ENCODE data around the gene FAM181A.
A peak's percentile ranks its signal among the peaks of the same experiment; 100 is the strongest.

The FAM181A gene

GRCh38 chr14:93930296-93930988 is 3.3 kb downstream of the FAM181A start:
- no peak for DNase-seq

- DNase-seq, result no peak
Measured at GRCh38 chr14:93930989-93931307, 3.8 kb downstream of the FAM181A start.

- no peak for DNase-seq
Measured at GRCh38 chr14:93932642-93933041, 5.5 kb downstream of the FAM181A start.

DNA sequence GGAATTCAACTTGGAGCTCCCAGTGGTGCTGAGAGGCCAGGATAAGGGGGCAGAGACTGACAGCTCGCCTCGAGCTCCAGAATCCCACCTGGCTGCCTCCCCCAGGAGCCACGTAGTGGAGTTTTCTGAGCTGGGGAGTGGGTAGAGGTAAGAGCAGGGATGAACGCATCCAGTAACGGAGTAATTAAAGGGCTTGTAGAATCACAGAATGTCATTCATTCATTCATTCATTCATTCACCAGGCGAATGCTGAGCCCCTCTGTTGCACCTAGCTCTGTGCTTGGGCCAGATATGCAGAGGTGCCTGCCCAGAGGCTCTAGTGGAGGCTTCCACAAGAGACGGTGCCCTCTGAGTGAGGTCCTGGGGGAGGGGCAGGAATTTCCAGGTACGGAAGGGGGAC is 8.1 kb downstream of the FAM181A start:
- no peak for DNase-seq

DNA sequence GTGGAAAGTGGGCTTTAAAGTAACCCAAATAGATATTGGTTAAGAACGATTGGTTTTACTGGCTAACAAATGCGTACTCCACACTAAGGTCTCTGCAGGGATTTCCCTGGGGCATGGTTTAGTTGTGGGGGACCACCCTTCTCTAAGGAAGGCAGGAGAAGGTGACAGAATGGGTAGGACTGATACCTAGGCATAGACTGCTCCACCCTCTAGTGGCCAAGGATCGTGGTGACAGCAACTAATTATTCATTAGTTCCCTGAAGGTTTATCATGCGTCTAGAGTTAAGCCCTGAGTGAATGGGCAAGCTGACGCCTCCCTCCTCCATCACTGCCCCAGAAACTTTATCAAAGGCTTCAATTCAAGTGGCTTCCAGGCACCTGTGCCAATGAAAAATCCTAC is 9.1 kb downstream of the FAM181A start:
- DNase-seq, result no peak

GRCh38 chr14:93936926-93937325 is 9.8 kb downstream of the FAM181A start:
- DNase-seq, result no peak

DNA sequence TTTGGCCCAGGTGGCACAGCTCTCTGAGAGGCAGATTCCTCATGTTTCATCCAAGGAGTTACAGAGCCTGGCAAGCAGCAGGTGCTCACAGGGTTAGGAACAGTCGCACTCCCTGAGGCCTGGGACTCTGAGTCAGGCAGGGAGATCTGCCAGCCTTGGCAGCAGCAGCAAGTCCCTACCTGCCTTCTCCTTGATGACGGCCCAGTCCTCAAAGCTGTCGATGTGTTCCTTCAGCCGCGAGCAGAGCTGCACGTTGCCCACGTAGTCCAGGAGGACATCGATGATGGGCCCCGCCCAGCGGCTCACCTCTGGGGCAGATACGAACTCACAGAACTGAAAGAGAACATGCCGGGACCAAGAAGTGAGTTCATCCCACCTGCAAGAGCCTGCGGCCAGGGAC is 10.4 kb downstream of the FAM181A start:
- no peak for DNase-seq

- DNase-seq, result no peak
Measured at GRCh38 chr14:93938751-93939303, 11.7 kb downstream of the FAM181A start.

DNA sequence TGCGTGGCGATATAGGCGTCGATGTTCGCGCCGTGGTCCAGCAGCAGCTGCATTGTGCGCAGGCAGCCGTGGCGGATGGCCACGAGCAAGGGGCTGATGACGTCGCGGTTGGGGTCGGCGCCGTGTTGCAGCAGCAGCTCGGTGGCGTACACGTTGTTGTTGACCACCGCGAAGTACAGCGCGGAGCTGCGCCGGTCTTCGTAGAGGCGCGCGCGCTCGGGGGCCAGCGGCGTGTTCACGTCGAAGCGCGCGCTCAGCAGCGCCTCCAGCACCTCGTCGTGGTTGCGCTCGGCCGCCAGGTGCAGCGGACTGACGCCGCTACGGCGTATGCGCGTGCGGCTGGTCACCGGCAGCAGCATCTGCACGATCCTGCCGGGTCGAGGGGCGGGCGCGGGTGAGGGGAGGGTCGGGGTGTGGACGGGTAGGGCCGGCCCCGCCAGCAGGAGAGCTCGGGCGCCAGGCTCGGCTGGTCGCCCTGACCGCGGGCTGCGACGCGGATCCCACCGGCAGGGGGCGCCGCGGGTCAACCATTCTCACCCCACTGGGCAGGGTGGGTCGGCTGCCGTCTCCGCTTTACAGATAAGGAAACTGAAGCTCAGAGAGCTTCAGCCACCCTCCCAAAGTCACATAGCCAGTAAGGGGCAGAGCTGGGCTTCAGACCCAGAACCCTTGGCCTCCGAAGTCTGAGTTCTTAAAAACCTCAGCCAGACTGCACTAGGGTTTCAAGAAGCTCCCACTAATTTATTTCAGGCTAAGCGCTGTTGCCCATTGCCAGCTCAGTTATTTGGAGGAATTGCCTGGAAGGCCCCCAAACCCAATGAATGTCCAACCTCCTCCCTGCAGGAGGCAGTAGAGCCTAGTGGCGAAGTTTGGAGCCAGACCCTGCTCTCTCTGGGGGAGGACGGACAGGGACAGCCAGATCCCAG is 12.4 kb downstream of the FAM181A start:
- peak; percentile 83 to 96 for DNase-seq

DNA sequence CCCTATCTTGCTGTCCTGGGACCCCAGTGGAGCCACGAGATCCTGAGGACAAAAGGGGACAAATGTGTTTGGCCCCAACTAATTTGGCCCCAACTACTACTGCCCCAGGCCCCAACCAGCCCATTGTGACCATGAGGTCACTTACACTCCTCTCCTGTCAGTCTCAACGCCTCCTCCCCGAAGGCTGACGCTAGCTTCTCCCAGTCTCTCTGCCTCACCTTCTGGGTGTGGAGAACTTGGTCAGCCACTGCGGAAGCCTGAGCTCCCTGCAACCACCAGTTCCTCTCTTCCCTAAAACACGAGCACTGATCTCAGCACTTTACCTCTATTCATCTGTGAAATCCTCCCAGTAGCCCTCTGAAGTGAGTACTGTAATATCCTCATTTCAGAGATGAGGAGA is 13.3 kb downstream of the FAM181A start:
- no peak for DNase-seq

- DNase-seq, result no peak
Measured at GRCh38 chr14:93941293-93941910, 14.3 kb downstream of the FAM181A start.

DNA sequence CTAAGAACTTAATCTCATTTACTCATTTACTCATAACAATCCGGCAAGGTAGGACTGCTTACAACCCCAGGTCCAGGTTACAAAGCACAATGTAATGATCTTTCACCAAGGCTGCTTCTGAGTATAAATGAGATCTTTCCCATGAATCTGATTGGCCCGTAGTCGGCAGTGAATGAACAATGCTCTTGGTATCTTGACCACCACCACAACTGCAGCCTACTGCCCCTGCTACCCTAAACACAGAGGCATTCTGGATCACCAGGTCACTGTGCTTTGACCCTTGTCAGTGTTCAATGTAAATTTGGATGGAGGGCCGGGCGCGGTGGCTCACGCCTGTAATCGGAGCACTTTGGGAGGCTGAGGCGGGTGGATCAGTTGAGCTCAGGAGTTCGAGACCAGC is 15.9 kb downstream of the FAM181A start:
- no peak for DNase-seq

- no peak for DNase-seq
Measured at GRCh38 chr14:93943930-93944329, 16.8 kb downstream of the FAM181A start.

- DNase-seq, result no peak
Measured at GRCh38 chr14:93944348-93945069, 17.4 kb downstream of the FAM181A start.

- no peak for DNase-seq
Measured at GRCh38 chr14:93945070-93945399, 17.9 kb downstream of the FAM181A start.

- no peak for DNase-seq
Measured at GRCh38 chr14:93946104-93946503, 19.0 kb downstream of the FAM181A start.

- no peak for DNase-seq
Measured at GRCh38 chr14:93946541-93947090, 19.5 kb downstream of the FAM181A start.

DNA sequence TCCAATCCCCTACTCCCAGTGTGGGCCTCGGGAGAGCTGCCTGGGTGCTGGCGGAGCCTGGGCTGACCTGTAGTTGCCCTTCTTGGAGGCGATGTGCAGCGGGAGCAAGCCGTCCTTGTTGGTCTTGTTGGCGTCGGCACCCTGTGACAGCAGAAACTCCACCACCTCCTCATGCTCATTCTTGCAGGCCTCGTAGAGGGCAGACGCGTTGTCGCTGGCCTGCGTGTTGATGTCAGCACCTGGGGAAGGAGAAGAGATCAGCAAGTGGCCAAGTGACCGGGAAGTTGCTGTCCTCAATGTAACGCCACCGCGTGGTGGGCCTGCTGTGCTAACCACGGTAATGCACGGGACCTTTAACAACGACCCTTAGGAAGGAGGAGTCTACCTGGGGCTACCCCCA is 20.1 kb downstream of the FAM181A start:
- no peak for DNase-seq

GRCh38 chr14:93949511-93950075 is 22.4 kb downstream of the FAM181A start:
- DNase-seq, result no peak

- DNase-seq, result no peak
Measured at GRCh38 chr14:93950948-93951634, 23.9 kb downstream of the FAM181A start.

DNA sequence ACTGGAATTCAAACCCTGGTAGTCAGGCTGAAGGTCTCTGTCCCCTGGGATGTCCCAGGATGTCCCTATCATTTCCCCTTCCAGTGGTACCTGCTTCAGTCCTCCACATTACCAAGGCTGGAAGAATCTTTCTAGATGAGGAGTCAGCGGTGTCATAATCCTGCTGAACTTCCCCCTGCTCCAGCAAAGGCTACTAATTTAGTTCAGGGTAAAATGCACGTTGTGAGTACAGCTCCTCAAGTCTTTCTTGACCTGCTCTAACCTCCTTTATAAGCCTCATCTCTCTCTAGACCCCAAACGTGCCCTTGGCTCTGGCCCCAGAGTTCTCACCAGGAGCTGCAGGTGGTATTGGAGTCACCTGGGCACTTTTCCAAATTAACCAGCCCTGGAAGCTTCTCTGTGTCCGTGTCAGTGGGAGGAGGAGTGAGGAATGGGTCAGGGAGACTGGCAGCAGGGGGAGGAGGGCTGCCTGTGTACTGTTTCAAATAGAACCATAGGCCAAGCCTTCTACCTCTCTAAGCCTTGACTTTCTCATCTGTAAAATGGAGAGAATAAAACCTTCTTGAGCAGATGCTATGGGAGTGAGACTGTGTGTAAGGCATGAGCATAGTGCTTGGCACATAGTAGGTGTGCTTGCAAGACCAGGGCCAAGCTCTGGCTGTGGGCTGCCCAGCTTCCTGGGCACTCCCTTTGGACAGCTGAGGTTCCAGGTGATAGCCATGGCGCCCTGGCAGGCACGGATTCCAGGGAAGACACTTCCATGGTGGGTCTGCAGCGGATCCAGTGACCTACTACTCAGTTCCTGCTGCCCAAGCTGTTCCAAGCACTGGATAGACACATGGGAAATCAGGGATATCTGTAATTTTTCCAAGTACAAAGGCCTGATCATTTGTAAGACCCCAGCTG is 24.7 kb downstream of the FAM181A start:
- DNase-seq, result no peak

All from stimulated activated CD4-positive, alpha-beta T cell treated with anti-CD3 and anti-CD28 coated beads, Interleukin-4, amount 100 ng/mL, for 4 hours (primary cell).